Erythroblast (primary cell): ENCODE results near the gene THNSL1.

ENCODE experiments used
- DNase-seq, 2 experiments: peaks; one replicate each; lab custom pipeline; 2025; lab: John Stamatoyannopoulos, UW
- GATA1 ChIP-seq: IDR thresholded peaks from 2 replicates; pipeline ENCODE4 v1.6.1; 2011; ENCODE audit warnings: low read depth, mild to moderate bottlenecking, control low read depth, low read length, moderate library complexity
- POLR2A ChIP-seq: IDR thresholded peaks from 2 replicates; pipeline ENCODE4 v1.6.1; 2011; ENCODE audit warnings: mild to moderate bottlenecking, low read length

The THNSL1 gene

DNA sequence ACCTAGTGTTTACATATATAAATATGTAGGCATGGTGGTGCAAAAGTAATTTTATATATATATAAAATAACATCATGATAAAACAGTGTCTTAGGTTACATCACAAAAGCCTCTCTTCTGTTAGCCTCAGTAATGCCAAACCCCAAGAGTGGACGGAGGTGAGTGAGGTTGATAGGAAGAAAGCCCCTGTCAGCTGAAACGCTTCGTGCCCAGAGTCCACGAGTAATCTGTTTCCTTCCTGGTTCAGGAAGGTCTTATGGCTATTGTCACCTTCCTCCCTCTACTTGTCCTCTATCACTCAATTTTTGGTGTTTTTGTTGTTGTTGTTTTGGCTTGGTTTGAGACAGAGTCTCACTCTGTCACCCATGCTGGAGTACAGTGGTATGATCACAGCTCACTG lies 41.5 kb downstream of the THNSL1 start:
- no peak for TF ChIP-seq GATA1
- TF ChIP-seq POLR2A, result no peak
- no peak for DNase-seq

DNA sequence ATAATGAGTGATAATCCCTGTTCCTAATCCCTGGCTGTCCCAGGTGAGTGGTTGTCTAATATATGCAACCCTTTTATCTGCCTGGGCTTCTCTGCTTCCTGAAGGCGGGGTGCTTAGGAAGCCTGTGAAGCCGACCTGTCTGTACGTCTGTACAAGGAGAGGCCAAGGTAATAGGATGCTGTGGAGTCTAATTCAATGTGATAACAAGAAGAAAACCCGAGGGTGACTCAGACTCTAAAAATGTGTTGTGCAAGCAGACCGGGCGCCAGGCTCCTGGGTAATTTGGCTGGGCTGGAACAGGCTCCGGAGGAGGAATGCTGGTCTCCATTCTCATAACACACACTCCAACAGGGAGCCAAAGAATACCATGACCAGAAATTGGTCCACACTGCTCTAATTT lies 43.6 kb downstream of the THNSL1 start:
- no peak for DNase-seq
- TF ChIP-seq GATA1 (no peak), POLR2A (no peak)

DNA sequence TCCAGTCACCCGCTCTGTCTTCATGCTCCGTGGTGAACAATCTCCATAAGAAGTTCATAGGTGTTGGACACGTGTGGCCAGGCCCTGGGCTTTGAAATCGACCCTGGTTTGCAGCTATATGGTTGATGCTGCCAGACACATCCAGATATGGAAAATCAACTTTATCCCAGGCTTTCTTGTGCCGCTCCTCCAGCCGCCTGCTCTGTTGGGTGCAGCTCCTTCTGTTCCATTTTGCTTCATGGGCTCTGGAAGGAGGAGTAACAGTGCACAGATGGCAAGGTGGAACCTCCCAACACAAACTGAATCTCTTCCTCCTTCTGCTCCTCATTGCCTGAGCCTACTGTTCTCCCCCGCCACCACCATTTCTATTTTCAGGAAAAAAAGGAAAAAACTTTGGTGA lies 44.7 kb downstream of the THNSL1 start:
- no peak for TF ChIP-seq GATA1
- TF ChIP-seq POLR2A, result no peak
- DNase-seq, result no peak

DNA sequence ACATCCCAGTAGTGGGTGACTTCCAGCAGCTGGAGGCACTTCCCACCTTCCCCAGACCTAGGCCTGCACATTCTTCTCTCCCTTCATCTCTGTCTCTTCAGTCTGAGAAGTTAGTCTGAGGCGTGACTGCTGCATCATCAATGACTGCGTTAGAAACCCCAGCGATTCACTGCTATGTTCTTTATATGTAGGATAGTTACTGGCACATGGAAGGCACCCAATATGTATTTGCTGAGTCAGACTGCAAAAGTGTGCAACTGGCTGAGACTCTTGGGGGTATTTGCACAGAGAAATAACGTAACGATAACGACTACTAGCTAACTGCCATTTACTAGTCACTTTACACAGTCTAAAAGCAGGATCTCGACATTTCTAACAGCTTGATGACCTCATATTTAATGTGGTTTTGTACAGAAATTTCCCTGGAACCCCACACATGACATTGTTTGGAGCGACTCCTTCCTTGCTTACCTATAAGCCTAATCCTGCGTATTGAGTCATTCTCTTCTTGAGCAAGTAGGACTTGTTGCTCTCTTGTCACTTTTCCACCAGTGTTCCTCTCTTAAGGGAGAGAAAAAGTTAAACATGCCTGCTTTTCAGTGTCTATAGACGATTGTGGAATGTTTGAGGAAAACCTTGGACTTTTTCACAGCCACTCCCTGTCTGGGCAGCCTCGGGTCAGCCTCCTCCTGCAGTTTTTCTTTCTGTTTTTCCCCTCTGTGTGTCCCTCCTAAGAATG lies 45.5 kb downstream of the THNSL1 start:
- TF ChIP-seq POLR2A (peak; percentile 17), GATA1 (no peak)
- peak in 1 of 2 experiments; percentile 12 for DNase-seq

DNA sequence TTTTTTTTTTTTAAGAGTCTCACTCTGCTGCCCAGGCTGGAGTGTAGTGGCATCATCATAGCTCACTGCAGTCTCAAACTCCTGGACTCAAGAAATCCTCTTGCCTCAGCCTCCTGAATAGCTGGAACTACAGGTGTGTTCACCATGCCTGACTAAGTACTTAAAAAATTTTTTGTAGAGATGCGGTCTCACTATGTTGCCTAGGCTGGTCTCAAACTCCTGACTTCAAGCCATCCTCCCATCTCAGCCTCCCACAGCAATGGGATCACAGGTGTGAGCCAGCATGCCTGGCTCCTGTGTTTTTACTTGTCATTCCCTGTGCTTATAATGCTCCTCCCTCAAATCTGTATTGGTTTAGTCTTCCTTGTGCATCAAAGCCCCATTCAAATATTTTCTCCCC lies 46.7 kb downstream of the THNSL1 start:
- no peak for DNase-seq
- TF ChIP-seq GATA1 (no peak), POLR2A (no peak)

DNA sequence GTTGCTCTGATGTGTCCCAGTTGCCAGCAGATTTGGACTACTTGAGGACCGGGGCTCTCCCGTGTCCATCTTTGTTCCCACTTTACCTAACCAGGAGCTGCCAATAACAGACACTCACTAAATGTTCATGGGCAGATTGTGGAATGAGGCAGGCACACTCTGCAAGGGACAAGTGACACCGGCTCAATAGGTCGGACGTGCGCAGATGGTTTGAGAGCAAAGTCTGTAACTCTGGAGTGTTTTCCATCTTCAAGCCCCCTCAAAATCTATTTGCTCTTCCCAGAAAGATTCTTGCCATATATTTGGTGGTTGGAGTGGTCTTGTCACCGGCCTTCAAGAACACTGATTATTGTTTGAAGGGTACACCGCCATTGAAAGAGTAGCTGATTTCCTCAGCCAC lies 47.2 kb downstream of the THNSL1 start:
- no peak for DNase-seq
- TF ChIP-seq POLR2A (no peak), GATA1 (no peak)

DNA sequence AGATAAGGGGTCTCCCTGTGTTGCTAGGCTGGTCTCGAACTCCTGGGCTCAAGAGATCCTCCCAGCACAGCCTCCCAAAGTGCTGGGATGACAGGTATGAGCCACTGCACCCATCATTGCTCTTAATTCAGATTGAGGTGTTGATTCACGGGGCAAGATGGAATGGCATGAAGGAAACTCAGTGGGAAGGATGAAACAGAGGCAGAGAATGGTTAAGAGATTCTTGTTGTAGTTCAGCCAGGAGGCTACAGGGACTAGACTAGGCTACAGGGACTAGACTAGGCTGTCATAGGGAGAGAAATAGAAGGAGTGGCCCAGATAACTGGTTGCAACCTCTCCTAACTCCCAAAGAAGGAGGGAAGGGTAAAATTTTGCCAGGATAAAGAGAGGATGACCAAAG lies 48.0 kb downstream of the THNSL1 start:
- no peak for DNase-seq
- TF ChIP-seq POLR2A (no peak), GATA1 (no peak)

DNA sequence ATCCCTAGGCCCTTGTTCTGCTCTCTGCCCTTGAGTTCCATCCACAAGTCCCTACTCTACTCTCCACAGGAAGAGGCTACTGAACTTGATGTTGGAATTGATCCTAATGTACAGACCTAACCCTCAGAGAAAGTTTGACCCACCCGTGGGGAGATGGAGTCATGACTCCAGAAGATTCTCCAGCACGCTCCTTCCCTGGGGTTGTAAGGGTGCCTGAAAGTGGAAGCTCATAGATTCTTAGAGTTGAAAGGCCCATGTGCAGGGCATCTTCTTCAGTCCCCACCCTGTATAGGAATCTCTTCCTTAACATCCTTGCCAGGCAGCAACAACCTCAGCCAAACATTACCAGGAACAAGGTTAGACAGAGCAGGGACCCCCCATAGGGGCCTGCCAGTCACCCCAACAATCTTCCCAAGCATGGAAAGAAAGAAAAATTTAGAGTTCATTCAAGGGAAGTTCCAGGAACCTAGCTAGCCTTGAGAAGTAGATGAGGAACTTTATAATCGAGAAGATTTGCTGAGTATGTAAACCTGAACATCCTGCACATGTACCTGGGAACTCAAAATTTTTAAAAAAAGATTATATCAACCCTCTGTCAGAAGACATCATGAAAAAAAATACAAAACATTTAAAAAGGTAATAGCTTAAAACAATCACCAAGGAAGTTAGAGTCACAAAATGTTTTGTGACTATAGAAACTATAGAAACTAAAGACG lies 49.5 kb downstream of the THNSL1 start:
- no peak for DNase-seq
- no peak for TF ChIP-seq GATA1
- TF ChIP-seq POLR2A, result no peak

DNA sequence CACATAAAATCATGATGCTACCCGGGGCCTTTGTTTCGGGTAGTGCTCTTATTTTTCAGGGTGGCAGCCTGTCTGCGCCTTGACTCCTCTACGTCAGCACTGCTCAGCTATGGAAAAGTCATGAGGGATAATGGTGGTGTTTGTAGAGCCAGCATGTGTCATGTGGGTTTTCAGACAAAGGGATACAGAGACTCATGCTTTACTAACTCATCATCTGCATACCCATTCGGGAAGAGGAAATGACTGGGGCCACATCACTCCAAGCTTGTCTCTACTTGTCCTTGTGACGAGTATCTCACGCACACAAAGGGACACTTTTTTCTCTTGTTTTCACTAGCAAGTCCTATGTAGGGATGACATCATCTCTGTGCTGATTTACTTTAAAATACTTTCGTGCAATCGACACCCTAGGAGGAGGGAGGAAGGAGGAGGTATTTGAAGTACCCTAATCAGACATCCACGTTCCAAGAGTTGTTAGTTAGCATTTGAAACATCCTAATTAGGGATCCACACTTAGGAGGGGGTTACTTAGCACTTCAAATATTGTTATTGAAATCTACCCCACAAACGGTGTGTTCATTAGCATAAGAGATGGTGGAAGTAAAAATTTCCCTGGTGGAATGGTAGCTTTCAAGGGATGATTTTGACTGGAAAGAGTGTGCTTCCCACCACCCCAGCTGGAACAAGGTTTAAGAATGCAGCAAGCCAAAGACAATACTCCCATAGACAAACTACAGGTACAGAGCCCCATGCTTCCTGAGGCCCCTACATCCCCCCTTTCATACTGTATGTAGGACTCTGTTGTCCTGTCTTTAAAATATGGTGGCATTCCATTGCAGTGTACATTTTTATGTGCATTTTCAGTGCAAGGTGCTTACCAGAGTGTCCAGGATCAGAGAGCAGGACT lies 52.0 kb downstream of the THNSL1 start:
- no peak for DNase-seq

DNA sequence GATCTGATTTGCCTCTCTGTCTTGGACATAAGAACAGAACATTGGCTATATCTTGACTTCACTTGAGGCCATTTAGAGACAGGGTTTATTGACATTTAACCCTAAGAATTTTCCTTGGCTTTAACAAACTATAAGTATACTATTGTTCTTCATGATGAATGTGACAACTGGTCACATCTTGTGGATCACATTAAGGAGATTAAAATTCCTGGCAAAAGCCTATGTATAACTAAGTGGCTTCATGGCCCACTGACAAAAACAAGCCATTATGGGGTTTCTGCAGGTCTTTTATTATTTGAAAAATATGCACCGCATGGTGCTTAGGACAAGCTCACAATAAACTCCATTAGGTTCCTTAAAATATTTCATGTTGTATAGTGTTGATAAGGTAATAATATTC lies 54.8 kb downstream of the THNSL1 start:
- TF ChIP-seq POLR2A (no peak), GATA1 (no peak)
- no peak for DNase-seq

More for the DNA sequence above, 52.0 kb downstream of the THNSL1 start:
- no peak for TF ChIP-seq GATA1
- TF ChIP-seq POLR2A, result no peak

DNA sequence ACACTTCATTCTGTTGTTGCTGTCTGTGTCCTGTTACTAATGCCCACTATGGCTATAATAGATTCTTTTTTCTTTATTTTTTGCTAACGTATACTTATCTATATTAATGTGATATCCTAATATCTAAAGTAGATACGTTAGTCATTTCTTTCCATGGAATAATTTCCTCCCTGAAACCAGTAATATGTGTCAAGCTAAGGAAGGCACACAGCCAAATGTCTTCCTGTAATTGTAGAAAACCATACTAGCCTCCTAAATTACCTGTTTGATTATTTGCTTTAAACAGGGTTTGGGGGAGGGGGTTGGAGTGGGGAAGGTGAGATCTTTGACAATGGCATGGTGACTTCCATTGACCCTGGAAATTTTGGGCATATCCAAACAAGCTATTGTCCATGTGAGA lies 56.4 kb downstream of the THNSL1 start:
- DNase-seq, result no peak
- no peak for TF ChIP-seq GATA1
- no peak for TF ChIP-seq POLR2A

DNA sequence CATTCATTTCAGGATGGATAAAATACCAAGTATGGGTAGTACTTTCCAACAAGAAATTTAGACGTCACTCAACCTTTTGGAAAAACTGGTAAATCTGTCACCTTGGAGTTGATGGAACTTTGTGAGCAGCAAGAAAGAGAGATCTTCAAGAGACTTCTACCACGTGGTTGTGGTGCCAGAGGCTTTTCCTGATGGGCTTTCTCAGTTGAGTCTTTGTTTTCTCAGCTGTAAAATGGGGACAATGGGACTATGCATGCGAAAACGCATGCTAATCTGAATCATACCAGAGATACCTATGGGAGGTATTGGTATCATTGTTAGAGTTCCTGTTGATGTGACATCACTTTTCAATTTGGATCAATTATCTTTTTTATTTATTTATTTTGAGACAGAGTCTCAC lies 59.4 kb downstream of the THNSL1 start:
- DNase-seq, result no peak
- TF ChIP-seq POLR2A (no peak), GATA1 (no peak)
